ENCODE data around the gene NIT1. TPM values are rescaled to one million over a fixed set of nuclear protein-coding genes. Genes with fewer than 3 reads are reported as not detected.

The NIT1 gene
- total RNA-seq, 4 donors from 2014 or later = 16.9 to 28.6 (median 22.1) TPM

GRCh38 chr1:161163793-161164192, 45.9 kb downstream of the NIT1 start:
- Histone ChIP-seq H3K4me3 (no peak overlapping the region), H3K4me1 (peaks cover 32 to 68% (median 43%) of the 10 kb centered on the region in 3 donors), H3K27me3 (no peaks in the 10 kb centered on the region), H3K36me3 (peaks cover 0 to 49% (median 0%) of the 10 kb centered on the region in 3 donors), H3K27ac (no peak overlapping the region), H3K9me3 (no peaks in the 10 kb centered on the region)
- intact Hi-C loops (cut with DNase I) = no loop called here
- no peak for TF ChIP-seq POLR2A (IDR thresholded peaks at IDR 0.05)
- no peak for TF ChIP-seq CTCF (IDR thresholded peaks at IDR 0.05)
- 86 to 93% methylated on average over 5 of the region's 5 CpGs for WGBS, 2 donors
- no peak for DNase-seq

GRCh38 chr1:161164901-161165610, 47.2 kb downstream of the NIT1 start:
- DNase-seq = no peak
- H3K36me3 ChIP-seq = peaks cover 0 to 61% (median 4%) of the 10 kb centered on the region in 3 donors
- intact Hi-C loops (cut with DNase I) = no loop called here
- no peaks in the 10 kb centered on the region for H3K27me3 ChIP-seq
- H3K4me3 ChIP-seq = peak overlapping the region; percentile 46 to 79 (median 67)
- 53 to 60% methylated on average over 11 to 12 of the region's 14 CpGs for WGBS, 2 donors
- peak overlapping the region; percentile 88 to 94 (median 93) for H3K27ac ChIP-seq
- H3K9me3 ChIP-seq = no peaks in the 10 kb centered on the region
- TF ChIP-seq CTCF (IDR thresholded peaks at IDR 0.05) (no peak), POLR2A (IDR thresholded peaks at IDR 0.05) (no peak)
- peaks cover 32 to 60% (median 38%) of the 10 kb centered on the region in 3 donors for H3K4me1 ChIP-seq

- no peaks in the 10 kb centered on the region for H3K27me3 ChIP-seq
- 0% methylated on average over 24 to 30 of the region's 54 CpGs for WGBS, 2 donors
- peaks cover 28 to 53% (median 28%) of the 10 kb centered on the region in 3 donors for H3K4me1 ChIP-seq
- TF ChIP-seq POLR2A (IDR thresholded peaks at IDR 0.05) (peak in 3 of 4 donors; percentile 8 to 66 (median 45)), CTCF (IDR thresholded peaks at IDR 0.05) (peak in 5 of 6 experiments; percentile 8 to 44 (median 27))
- intact Hi-C loops (cut with DNase I) = no loop called here
- H3K36me3 ChIP-seq = peaks cover 2 to 66% (median 12%) of the 10 kb centered on the region in 3 donors
- peak within 1 kb of the TSS; percentile 46 to 79 (median 67) for H3K4me3 ChIP-seq
- DNase-seq = peak; percentile 90
- no peaks in the 10 kb centered on the region for H3K9me3 ChIP-seq
- peak within 1 kb of the TSS; percentile 88 to 94 (median 93) for H3K27ac ChIP-seq
Measured at GRCh38 chr1:161165742-161166668, 48.1 kb downstream of the NIT1 start, which contains the start of gene PPOX. Gene PPOX, plus strand, starts transcription at chr1:161166426. Its CDS starts 422 bp downstream, at chr1:161166848.

GRCh38 chr1:161166669-161167548, 49.0 kb downstream of the NIT1 start:
- intact Hi-C loops (cut with DNase I) = no loop called here
- H3K4me1 ChIP-seq = peaks cover 19 to 53% (median 22%) of the 10 kb centered on the region in 3 donors
- H3K27ac ChIP-seq = peak overlapping the region; percentile 88 to 94 (median 93)
- DNase-seq = no peak
- 6 to 17% methylated on average over 10 to 23 of the region's 33 CpGs for WGBS, 2 donors
- peak overlapping the region; percentile 46 to 79 (median 67) for H3K4me3 ChIP-seq
- no peaks in the 10 kb centered on the region for H3K27me3 ChIP-seq
- no peak for TF ChIP-seq CTCF (IDR thresholded peaks at IDR 0.05)
- TF ChIP-seq POLR2A (IDR thresholded peaks at IDR 0.05) = no peak
- peaks cover 12 to 66% (median 20%) of the 10 kb centered on the region in 3 donors for H3K36me3 ChIP-seq
- no peaks in the 10 kb centered on the region for H3K9me3 ChIP-seq
